Activated T-cell treated with anti-CD3 and anti-CD28 coated beads, Interleukin-2, amount 50 U/mL, for 72 hours (primary cell): ENCODE data around the gene AKAP3. TPM values are rescaled to one million over a fixed set of nuclear protein-coding genes. Genes with fewer than 3 reads are reported as not detected.

Experiments used
- total RNA-seq, 2 donors: library from RNA; stranded (reverse); gene quantifications; one replicate each; pipeline ENCODE4 v1.2.3, GENCODE V29; 2022

AKAP3 gene
- total RNA-seq, 2 donors from 2014 or later: 5.4 to 7.7 TPM

Other genes with a start within 250 kb of the AKAP3 start
- gene FGF6, start 203.2 kb downstream of the AKAP3 start, total RNA-seq: not detected
- gene RAD51AP1, start 110.2 kb downstream of the AKAP3 start, total RNA-seq: 10 to 100 TPM; 48.9 to 57.9 TPM
- 10 to 100 TPM; 51.2 to 55.6 TPM for gene DYRK4, start 86.8 kb downstream of the AKAP3 start, total RNA-seq
- gene NDUFA9, start 63 bp upstream of the AKAP3 start, total RNA-seq: 100 to 1,000 TPM; 107 to 119 TPM
- gene GALNT8, start 71.3 kb upstream of the AKAP3 start, total RNA-seq: 1 to 10 TPM; 1.5 to 1.7 TPM